BJ (cell line): ENCODE results near the gene PRMT6. TPM values are rescaled to one million over a fixed set of nuclear protein-coding genes. Genes with fewer than 3 reads are reported as not detected.

Experiments
- CTCF ChIA-PET: fragments of 350-600 bp; formaldehyde crosslinking; extraction: SDS; loops from one replicate; lab custom pipeline; 2021; ENCODE audit warnings: antibody characterized with exemption, inconsistent platforms; lab: Yijun Ruan, JAX
- POLR2A ChIA-PET: fragments of 300-600 bp; sonication (Branson Sonifier 250); formaldehyde crosslinking; extraction: SDS; loops from one replicate; lab custom pipeline; 2021; ENCODE audit warnings: antibody characterized with exemption; lab: Charles Lee
- DNase-seq: peaks from one replicate; pipeline ENCODE4 v3.0.0-alpha.2; 2011; ENCODE audit warnings: low read depth
- H3K27me3 ChIP-seq: 2 replicates; pipeline ENCODE4 v1.6.0; 2011; ENCODE audit warnings: low read length; ENCODE audit not compliant: control insufficient read depth, insufficient read depth
- H3K36me3 ChIP-seq: 2 replicates; pipeline ENCODE4 v1.5.1; 2011; ENCODE audit warnings: low read length; ENCODE audit not compliant: control insufficient read depth, insufficient read depth
- H3K4me3 ChIP-seq: 2 replicates; pipeline ENCODE4 v1.5.1; 2011; ENCODE audit warnings: low read depth, mild to moderate bottlenecking, control low read depth, low read length
- polyA plus RNA-seq: library from polyadenylated mRNA; depleted of rRNA; stranded (reverse); fragments of >200 nt; gene quantifications from 2 replicates; pipeline ENCODE4 v1.2.3, GENCODE V29; 2011; rRNA removed
- TF ChIP-seq, protein P1 (sequence below): IDR thresholded peaks from 2 replicates; pipeline ENCODE4 v1.5.1; 2011; ENCODE audit warnings: low read depth, mild to moderate bottlenecking, control low read depth, inconsistent platforms, low read length, moderate library complexity; ENCODE audit not compliant: insufficient read depth

Gene PRMT6
- polyA plus RNA-seq, 1 experiment = 11.1 TPM

DNA sequence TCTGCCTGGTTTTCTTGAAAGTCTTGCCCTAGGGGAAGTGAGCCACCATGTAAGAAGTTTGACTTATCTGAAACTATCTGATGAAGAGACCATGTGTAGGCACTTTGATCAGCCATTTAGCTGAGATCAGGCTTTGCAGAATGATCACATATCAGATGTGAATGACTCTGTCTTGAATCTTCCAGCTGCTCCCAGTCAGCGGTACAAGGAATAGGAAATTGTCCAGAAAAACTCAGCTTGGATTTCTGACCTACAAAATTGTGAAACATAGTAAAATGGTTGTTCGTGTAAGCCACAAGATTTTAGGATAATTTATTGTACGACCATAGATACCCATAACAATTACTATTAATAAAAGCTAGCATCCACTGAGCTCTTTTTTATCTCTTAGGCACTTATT, 42.5 kb downstream of the PRMT6 start:
- ChIA-PET CTCF (no interaction called here), POLR2A (no interaction called here)
- DNase-seq = no peak
- Histone ChIP-seq H3K27me3 (no peaks in the 10 kb centered on the region), H3K36me3 (no peaks in the 10 kb centered on the region), H3K4me3 (no peak overlapping the region)
- TF ChIP-seq, protein P1, sequence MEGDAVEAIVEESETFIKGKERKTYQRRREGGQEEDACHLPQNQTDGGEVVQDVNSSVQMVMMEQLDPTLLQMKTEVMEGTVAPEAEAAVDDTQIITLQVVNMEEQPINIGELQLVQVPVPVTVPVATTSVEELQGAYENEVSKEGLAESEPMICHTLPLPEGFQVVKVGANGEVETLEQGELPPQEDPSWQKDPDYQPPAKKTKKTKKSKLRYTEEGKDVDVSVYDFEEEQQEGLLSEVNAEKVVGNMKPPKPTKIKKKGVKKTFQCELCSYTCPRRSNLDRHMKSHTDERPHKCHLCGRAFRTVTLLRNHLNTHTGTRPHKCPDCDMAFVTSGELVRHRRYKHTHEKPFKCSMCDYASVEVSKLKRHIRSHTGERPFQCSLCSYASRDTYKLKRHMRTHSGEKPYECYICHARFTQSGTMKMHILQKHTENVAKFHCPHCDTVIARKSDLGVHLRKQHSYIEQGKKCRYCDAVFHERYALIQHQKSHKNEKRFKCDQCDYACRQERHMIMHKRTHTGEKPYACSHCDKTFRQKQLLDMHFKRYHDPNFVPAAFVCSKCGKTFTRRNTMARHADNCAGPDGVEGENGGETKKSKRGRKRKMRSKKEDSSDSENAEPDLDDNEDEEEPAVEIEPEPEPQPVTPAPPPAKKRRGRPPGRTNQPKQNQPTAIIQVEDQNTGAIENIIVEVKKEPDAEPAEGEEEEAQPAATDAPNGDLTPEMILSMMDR = no peak

DNA sequence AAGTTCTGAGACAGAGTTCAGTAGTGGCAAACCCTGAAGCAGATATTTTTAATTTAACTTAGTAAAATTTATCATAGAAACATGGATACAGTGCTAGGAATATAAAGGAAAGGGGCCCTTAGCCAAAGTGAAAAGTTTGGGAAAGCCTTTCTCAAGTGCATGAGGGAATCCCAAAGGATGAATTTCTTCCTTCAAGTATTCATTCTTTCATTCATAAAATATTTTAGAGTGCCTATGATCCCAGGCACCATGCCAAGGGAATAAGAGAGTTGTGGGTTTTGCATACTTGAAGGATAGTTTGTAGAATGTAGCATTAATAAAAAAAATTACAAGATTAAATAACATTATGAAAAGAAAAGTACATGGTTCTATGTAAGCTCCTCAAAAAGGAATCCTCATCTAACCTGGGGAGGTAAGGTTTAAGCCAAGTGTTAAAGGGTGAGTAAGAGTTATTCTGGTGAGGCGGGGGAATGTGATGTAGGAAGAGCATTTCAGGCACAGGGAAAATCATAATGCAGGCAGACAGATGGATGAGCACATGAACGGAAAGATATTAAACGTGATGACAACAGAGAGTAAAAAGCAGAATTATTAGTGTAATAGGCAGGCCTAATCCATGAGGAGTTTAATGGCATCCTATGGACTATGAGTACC, 44.0 kb downstream of the PRMT6 start:
- ChIA-PET POLR2A (no interaction called here), CTCF (no interaction called here)
- Histone ChIP-seq H3K36me3 (no peaks in the 10 kb centered on the region), H3K4me3 (no peak overlapping the region), H3K27me3 (no peaks in the 10 kb centered on the region)
- no peak for DNase-seq
- TF ChIP-seq, protein P1 = no peak

DNA sequence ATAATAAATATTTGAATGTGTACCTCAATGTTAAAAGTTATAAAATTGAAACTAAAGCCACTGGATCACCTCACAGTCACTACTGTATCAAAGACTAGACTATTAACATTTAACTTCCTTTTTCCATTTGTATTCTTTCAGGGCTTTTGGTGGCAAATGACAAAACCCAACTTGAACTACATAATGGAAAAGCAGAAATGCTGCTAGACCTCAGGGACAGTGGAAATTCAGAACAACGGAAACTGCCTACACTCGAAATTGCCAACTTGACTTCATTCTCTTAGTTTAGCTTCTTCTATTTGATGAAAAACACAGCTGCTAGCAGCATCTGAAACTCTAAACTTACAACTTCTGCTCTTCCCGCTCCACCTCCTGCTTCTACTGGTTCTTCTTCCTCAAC, 49.4 kb downstream of the PRMT6 start:
- POLR2A ChIA-PET = interaction anchor here (0.6 kb wide), 1 partner anchor 487 kb away, joined by 3 read pairs; no protein-coding TSS in a partner anchor
- TF ChIP-seq, protein P1 = no peak
- CTCF ChIA-PET = no interaction called here

More for the DNA sequence above, 49.4 kb downstream of the PRMT6 start:
- H3K27me3 ChIP-seq = no peaks in the 10 kb centered on the region
- H3K36me3 ChIP-seq = no peaks in the 10 kb centered on the region
- no peak for DNase-seq
- no peak overlapping the region for H3K4me3 ChIP-seq

Other genes starting within 250 kb of the PRMT6 start
- gene NTNG1, start 84.4 kb downstream of the PRMT6 start, polyA plus RNA-seq = 3.3 and 4.6 TPM in 2 replicates